GM12873 (cell line): ENCODE results near the gene FBXL12.

Experiments used
- TF ChIP-seq, protein P1 (sequence below): IDR thresholded peaks from 2 replicates; pipeline ENCODE4 v1.5.1; 2012; ENCODE audit warnings: low read depth, mild to moderate bottlenecking, moderate library complexity, low read length, control low read depth; ENCODE audit not compliant: insufficient read depth; ENCODE audit errors: missing control alignments

The FBXL12 gene

DNA sequence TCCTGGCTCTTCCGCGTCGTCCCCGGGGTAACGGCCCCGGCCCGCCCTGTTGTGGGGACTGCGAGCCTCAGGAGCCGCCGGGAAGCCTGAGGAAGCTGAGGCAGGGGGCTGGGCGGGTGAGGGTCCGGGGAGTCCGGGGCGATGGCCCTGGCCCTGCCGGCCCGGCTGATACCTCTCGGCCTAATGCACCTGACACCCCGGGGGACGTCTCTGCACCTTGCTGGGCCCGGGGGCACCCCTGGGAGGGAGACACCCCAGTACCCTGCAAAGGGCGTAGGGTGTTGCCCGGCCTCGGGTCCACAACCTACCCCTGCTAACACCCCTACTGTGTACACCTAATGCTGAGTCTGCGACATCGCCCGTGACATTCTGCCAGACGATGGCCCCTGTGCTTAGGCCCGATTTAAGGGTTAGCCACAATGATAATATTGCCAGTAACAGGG, 16.6 kb upstream of the FBXL12 start:
- TF ChIP-seq, protein P1, sequence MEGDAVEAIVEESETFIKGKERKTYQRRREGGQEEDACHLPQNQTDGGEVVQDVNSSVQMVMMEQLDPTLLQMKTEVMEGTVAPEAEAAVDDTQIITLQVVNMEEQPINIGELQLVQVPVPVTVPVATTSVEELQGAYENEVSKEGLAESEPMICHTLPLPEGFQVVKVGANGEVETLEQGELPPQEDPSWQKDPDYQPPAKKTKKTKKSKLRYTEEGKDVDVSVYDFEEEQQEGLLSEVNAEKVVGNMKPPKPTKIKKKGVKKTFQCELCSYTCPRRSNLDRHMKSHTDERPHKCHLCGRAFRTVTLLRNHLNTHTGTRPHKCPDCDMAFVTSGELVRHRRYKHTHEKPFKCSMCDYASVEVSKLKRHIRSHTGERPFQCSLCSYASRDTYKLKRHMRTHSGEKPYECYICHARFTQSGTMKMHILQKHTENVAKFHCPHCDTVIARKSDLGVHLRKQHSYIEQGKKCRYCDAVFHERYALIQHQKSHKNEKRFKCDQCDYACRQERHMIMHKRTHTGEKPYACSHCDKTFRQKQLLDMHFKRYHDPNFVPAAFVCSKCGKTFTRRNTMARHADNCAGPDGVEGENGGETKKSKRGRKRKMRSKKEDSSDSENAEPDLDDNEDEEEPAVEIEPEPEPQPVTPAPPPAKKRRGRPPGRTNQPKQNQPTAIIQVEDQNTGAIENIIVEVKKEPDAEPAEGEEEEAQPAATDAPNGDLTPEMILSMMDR = no peak

DNA sequence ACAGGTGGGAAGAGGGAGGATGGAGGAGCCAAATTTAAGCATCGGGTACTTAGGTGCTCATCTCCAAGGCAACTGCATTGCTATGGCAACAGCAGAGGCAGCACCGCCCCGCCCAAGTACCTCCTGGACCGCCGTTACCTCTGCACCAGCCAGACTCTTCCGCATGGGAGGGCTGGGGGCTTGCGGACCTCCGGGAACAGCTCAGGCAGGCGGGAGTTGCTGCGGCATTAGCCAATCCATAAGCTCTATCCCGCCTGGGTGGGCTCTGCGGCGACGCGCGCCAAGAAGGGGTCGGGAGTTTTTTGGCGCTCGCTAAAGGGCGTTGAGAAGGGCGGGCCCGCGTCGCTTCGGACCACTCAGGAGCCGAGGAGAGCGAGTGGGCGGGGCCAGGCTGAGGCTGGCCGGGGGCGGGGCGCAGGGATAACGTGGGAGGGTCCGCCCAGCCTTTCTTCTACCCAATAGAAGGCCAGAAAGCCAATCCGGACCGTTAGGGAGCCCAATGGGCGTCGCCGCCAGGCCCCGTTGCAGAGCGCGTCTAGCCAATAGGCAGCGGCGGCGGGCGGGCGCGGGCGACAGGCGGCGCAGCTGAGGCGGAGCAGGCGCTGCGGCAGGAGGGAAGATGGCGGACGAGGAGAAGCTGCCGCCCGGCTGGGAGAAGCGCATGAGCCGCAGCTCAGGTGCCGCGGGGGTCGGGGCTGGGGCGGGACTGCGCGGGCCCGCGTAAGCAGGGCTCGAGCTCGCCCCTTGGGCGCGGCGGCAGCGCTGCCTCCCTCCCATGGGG, 16.0 kb upstream of the FBXL12 start, which contains the start of gene PIN1:
Gene PIN1 (plus strand): TSS at position 593 of the 781 bp plus-strand sequence. CDS start 27 bp downstream, at position 620.
- TF ChIP-seq, protein P1 = peak; percentile 40

DNA sequence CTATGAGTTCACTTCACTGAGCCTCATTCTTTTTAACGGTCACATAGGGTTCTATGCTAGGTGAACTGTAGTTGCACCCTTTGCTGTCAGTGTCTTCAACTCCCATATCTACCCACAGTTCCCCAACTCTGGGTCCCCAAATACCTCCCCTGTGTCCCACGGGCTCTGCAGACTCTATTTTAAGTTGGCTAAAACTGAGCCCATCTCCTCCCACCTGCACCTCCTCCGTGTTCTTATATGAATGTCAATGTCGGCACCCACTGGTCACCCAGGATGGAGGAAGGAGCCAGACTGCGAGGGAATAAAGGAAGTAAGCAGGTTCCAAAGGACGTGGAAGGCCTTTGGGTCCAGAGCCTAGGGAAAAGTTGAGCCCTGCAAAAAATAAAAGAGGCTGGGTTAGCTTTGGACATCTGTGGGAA, 15.4 kb upstream of the FBXL12 start:
- TF ChIP-seq, protein P1 = no peak

DNA sequence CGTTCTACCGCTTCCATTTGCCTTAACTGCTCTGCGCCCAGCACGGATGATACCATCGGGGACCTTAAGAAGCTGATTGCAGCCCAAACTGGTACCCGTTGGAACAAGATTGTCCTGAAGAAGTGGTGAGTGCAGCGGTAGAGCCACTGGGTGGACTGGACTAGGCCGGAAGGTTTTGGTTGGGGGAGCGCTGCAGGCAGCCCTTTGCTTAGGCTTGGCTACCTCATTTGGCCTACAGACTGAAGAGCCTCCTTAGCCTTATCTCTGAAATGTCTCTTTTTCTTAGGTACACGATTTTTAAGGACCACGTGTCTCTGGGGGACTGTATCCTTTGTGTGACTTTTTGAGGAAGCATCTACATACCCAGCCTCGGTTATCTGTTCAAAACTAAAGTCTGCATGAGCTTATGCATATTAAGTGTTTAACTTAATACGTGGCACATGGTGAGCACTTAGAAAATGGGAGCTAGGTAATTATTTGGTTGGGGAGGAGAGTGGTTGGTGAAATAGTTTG, 9.7 kb upstream of the FBXL12 start:
- TF ChIP-seq, protein P1 = no peak

DNA sequence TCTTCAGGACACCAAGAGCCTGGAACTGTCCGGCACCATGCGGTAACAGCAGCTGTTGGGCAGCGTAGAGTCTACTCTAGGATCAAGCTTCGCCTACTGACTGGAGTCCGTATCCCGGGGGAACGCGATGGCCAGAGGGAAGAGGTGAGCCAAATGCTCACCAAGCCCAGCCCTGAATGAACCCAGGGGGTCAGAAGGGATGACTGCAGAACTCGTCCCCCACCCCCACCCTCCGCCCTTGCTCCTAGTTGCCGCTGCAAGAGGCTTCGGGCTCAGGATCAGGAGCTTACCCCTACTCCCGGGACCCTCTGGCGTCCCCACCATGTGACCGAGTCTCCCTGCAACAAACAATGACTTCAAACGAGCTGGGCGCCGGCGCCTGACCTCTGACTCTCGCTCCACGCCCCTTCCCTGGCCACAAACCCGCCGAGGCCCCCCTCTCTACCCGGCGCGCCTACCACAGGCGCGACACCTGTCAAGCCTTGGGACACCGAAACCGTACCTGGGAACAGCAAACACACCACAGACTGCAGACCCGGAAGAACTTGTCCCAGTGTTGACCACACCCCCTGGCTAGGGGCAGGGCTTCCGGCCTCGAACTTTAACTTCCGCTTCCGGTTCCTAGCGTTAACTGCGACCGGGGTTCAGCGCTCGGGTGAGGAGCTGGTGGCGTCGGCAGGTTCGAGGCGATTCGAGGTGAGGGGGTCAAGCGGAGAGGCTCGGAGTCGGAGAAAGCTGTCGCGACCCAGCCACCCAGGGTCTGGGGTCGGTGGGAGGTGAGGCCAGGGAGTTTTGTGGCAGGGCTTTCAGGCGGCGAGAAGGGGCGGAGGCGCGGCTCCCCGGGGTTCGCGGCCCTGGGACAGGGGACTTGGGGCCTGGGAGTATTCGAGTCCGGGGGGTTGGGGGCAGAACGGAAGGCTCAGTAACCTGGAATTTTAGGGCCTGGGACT, 8.7 kb upstream of the FBXL12 start, which contains the start of gene UBL5:
Gene UBL5 (plus strand): TSS at position 630 of the 950 bp plus-strand sequence. CDS start 420 bp downstream, outside the sequence.
- TF ChIP-seq, protein P1 = no peak

DNA sequence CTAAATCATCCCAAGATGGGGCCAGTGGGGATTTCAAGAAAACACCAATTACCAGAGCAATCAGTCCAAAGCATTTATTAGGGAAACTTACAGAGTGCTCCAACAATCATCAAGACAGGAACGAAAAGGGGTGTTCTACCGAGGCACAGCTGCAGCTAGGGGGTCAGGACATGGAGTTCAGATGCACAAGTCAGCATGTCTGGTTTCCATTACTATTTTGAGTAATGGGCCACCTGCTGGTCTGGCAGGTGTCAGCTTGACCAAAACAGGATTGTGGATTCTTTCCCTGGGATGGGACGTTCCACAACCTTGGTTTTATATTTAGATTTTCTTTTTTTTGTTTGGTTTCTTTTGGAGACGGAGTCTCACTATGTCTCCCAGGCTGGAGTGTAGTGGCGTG, 4.9 kb upstream of the FBXL12 start:
- TF ChIP-seq, protein P1 = no peak

DNA sequence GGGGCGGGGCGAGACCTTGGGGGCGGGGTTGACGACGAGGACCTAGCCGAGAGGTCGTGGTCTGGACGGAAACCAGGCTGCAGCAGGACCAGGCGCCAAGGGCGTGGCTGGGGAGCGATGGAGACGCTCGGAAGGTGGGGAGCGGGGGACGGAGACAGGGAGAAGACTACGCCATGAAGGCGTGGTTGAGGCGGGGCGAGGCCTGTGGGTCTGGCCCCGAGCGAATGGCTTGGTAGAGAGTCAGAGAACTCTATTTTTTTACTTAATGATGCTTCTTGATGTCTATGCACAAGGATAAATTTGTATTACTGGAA, 674 bp upstream of the FBXL12 start:
- TF ChIP-seq, protein P1 = no peak
